ENCODE data around the gene NETO2.
"Not testable (repeated sequence)": the region's sequence is repeated elsewhere in the genome, so short reads cannot be mapped to it uniquely, and the experiment has no call there.

DNA sequence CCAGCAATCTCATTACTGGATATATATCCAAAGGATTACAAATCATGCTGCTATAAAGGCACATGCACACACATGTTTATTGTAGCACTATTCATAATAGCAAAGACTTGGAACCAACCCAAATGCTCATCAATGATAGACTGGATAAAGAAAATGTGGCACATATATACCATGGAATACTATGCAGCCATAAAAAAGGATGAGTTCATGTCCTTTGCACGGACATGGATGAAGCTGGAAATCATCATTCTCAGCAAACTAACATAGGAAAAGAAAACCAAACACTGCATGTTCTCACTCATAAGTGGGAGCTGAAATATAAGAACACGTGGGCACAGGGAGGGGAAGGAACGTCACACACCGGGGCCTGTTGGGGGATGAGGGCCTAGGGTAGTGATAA, 40.8 kb downstream of the NETO2 start:
- not testable (repeated sequence) for TF ChIP-seq POLR2A (IDR thresholded peaks at IDR 0.05; ENCODE audit: low read depth, low read length); POLR2AphosphoS5 (IDR thresholded peaks at IDR 0.05; ENCODE audit: low read depth, low read length); TAF1 (IDR thresholded peaks at IDR 0.05; ENCODE audit: borderline replicate concordance, low read depth, low read length)

Data from GM12892 (cell line).